Lower leg skin (tissue), 4 donors: ENCODE data around the gene CHMP5. TPM values are rescaled to one million over a fixed set of nuclear protein-coding genes. Genes with fewer than 3 reads are reported as not detected.

Experiments used
- DNase-seq, 2 donors: peaks; one replicate each; pipeline ENCODE4 v3.0.0-alpha.2; 2019; ENCODE audit warnings: low spot score in 2 of 2
- H3K4me3 ChIP-seq: fragments of 200-600 bp; sonication (generic); 2 replicates; pipeline ENCODE4 v1.5.1; 2017; ENCODE audit warnings: mild to moderate bottlenecking, low read depth; ENCODE audit not compliant: poor library complexity, severe bottlenecking
- POLR2A ChIP-seq, 2 donors: fragments of 450-650 bp; IDR thresholded peaks; one replicate each; pipeline ENCODE4 v1.6.1; 2016 to 2017; ENCODE audit warnings: antibody characterized with exemption in 2 of 2, mild to moderate bottlenecking in 1 of 2, moderate library complexity in 1 of 2
- WGBS, 2 donors: methylation state at CpG; one replicate each; pipeline ENCODE4 v1.1.5; 2018; 5-methylcytosine and 5-hydroxymethylcytosine counted together
- intact Hi-C: fragments of 100-400 bp; cut with DNase I; formaldehyde crosslinking; loops from one replicate; pipeline ENCODE4 v1.15.0; 2023; ENCODE audit warnings: low total_unique reads
- total RNA-seq, 4 donors: library from RNA; depleted of rRNA; stranded (reverse); fragments of >200 nt; gene quantifications; one replicate each; pipeline ENCODE4 v1.1.0, GENCODE V29; 2016
- TF ChIP-seq, protein P1 (sequence below), 3 donors: fragments of 450-650 bp; IDR thresholded peaks; one replicate each; pipeline ENCODE4 v1.5.1; 2016; ENCODE audit warnings: antibody characterized with exemption in 3 of 3, mild to moderate bottlenecking in 3 of 3, moderate library complexity in 2 of 3

CHMP5 gene
- total RNA-seq, 4 donors from 2014 or later: 55.3 to 81.5 (median 65.6) TPM

DNA sequence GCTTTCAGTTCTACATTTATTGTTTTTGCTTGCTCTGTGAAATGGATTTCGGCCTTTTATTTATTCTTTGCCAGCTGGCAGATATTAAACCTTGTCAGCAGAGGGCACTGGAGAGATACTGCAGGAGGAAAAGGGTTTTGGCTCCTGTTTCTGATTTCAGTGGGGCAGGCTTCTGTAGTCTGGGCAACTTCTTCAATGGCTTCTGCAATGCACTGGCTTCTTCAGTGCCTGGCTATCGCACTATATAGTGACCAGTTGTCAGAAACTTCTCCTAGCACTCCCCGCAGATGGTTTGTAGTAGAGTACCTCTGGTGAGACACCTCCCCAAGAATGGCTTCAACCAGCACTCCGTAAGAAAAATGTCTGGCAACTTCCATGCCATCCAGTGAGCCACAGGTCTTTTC lies 22.2 kb downstream of the CHMP5 start:
- intact Hi-C loops: loop anchor here (10.0 kb wide), 1 partner anchor 178 kb away; no protein-coding TSS in a partner anchor
- 46 to 55% methylated on average over 4 of the region's 4 CpGs for WGBS, 2 donors
- no peak overlapping the region for H3K4me3 ChIP-seq
- TF ChIP-seq, protein P1, sequence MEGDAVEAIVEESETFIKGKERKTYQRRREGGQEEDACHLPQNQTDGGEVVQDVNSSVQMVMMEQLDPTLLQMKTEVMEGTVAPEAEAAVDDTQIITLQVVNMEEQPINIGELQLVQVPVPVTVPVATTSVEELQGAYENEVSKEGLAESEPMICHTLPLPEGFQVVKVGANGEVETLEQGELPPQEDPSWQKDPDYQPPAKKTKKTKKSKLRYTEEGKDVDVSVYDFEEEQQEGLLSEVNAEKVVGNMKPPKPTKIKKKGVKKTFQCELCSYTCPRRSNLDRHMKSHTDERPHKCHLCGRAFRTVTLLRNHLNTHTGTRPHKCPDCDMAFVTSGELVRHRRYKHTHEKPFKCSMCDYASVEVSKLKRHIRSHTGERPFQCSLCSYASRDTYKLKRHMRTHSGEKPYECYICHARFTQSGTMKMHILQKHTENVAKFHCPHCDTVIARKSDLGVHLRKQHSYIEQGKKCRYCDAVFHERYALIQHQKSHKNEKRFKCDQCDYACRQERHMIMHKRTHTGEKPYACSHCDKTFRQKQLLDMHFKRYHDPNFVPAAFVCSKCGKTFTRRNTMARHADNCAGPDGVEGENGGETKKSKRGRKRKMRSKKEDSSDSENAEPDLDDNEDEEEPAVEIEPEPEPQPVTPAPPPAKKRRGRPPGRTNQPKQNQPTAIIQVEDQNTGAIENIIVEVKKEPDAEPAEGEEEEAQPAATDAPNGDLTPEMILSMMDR (IDR thresholded peaks at IDR 0.05): no peak
- no peak for TF ChIP-seq POLR2A (IDR thresholded peaks at IDR 0.05)
- peak in 1 of 2 donors; percentile 34 for DNase-seq

DNA sequence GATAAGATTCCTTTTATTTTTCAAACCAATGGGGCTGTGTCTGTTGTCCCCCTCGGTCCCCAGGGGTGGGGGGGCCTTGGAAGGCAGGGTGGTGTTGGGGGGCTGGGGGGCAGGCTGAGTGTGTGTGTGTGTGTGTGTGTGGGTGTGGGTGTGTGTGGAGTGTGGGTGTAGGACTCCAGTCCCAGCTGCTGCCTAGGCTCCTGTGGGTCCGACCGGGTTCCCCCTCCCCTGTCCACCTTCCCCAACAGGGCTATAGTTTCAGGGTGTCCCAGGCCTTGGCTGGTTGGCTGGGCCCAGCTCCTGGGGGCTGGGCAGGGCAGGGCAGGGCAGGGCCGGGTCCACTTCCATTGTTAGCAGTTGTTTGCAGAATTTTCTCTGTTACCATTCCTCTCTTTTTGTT lies 23.4 kb downstream of the CHMP5 start:
- intact Hi-C loops: loop anchor here (10.0 kb wide), 1 partner anchor 177 kb away; no protein-coding TSS in a partner anchor

GRCh38 chr9:33288828-33289483 lies 24.1 kb downstream of the CHMP5 start:
- 70 to 82% methylated on average over 12 to 13 of the region's 14 CpGs for WGBS, 2 donors
- no peak for DNase-seq
- no peak for TF ChIP-seq POLR2A (IDR thresholded peaks at IDR 0.05)
- TF ChIP-seq, protein P1 (IDR thresholded peaks at IDR 0.05): no peak
- no peak overlapping the region for H3K4me3 ChIP-seq
- intact Hi-C loops: loop anchor here (10.0 kb wide), 1 partner anchor 176 kb away; no protein-coding TSS in a partner anchor

More for the DNA sequence above, 23.4 kb downstream of the CHMP5 start:
- TF ChIP-seq POLR2A (IDR thresholded peaks at IDR 0.05): no peak
- TF ChIP-seq, protein P1 (IDR thresholded peaks at IDR 0.05): no peak
- H3K4me3 ChIP-seq: no peak overlapping the region
- 81% methylated on average over 4 of the region's 4 CpGs for WGBS, 2 donors
- no peak for DNase-seq

DNA sequence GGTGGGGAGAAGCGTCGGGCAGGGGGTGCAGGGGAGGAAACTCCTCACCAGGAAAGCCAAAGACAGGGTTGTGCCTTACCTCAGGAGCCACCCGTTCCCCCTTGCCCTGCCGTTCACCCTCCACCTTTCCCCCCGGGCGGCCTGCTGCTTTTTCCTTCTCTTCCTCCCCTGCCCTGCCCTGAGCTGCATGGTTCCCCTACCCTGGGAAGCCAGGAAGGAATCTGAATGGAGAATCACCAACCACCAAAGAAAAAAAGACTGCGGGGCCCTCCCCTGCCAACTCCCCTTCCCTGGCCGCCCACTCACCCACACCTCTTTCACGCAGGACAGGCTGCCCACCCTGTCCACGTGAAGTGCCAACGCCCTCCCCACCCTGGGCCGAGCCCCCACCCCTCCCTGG lies 24.6 kb downstream of the CHMP5 start:
- DNase-seq: peak; percentile 26 to 87
- 3 to 9% methylated on average over 11 to 12 of the region's 12 CpGs for WGBS, 2 donors
- intact Hi-C loops: loop anchor here (10.0 kb wide), 1 partner anchor 175 kb away; no protein-coding TSS in a partner anchor
- TF ChIP-seq POLR2A (IDR thresholded peaks at IDR 0.05): no peak
- TF ChIP-seq, protein P1 (IDR thresholded peaks at IDR 0.05): no peak
- H3K4me3 ChIP-seq: no peak overlapping the region

- peak overlapping the region; percentile 41 for H3K4me3 ChIP-seq
- no peak for DNase-seq
- intact Hi-C loops: loop anchor here (10.0 kb wide), 1 partner anchor 175 kb away; no protein-coding TSS in a partner anchor
- TF ChIP-seq POLR2A (IDR thresholded peaks at IDR 0.05): no peak
- TF ChIP-seq, protein P1 (IDR thresholded peaks at IDR 0.05): no peak
- 0% methylated on average over 14 of the region's 14 CpGs for WGBS, 2 donors
Measured at GRCh38 chr9:33289936-33290246, 25.0 kb downstream of the CHMP5 start.
